Vagina (tissue), 2 donors: ENCODE data around the gene ZFHX3. TPM values are rescaled to one million over a fixed set of nuclear protein-coding genes. Genes with fewer than 3 reads are reported as not detected.

Experiments used
- DNase-seq, 2 donors: peaks; one replicate each; pipeline ENCODE4 v3.0.0-alpha.2; 2017; ENCODE audit errors: extremely low spot score in 2 of 2
- H3K27ac ChIP-seq: fragments of 200-600 bp; sonication (generic); one replicate; pipeline ENCODE4 v1.5.1; 2019
- H3K27me3 ChIP-seq: fragments of 200-600 bp; sonication (generic); one replicate; pipeline ENCODE4 v1.5.1; 2019
- H3K36me3 ChIP-seq, 2 donors: fragments of 200-600 bp; sonication (generic); one replicate each; pipeline ENCODE4 v1.5.1; 2017 to 2019
- H3K4me1 ChIP-seq: fragments of 200-600 bp; sonication (generic); one replicate; pipeline ENCODE4 v1.5.1; 2019
- H3K4me3 ChIP-seq, 2 donors: fragments of 200-600 bp; sonication (generic); 1 replicate in 1 of 2; 2 replicates in 1 of 2; pipeline ENCODE4 v1.5.1; 2016 to 2019
- H3K9me3 ChIP-seq: fragments of 200-600 bp; sonication (generic); one replicate; pipeline ENCODE4 v1.5.1; 2019
- POLR2A ChIP-seq, 2 donors: fragments of 450-650 bp; IDR thresholded peaks; one replicate each; pipeline ENCODE4 v1.6.1; 2017; ENCODE audit warnings: antibody characterized with exemption in 2 of 2, mild to moderate bottlenecking in 2 of 2, moderate library complexity in 2 of 2
- POLR2AphosphoS5 ChIP-seq, 2 donors: sonication (generic); formaldehyde crosslinking; IDR thresholded peaks; one replicate each; pipeline ENCODE4 v1.9.0; 2017; ENCODE audit warnings: antibody characterized with exemption in 2 of 2, mild to moderate bottlenecking in 2 of 2, low read depth in 1 of 2; ENCODE audit not compliant: insufficient read depth in 1 of 2
- intact Hi-C: fragments of 100-400 bp; cut with DNase I; formaldehyde crosslinking; loops from one replicate; pipeline ENCODE4 v1.15.1; 2023
- small RNA-seq: library from RNA; depleted of rRNA; stranded (forward); fragments of <200 nt; gene quantifications from one replicate; pipeline ENCODE3, GENCODE V24; 2016
- total RNA-seq: library from RNA; depleted of rRNA; stranded (reverse); fragments of >200 nt; gene quantifications from one replicate; pipeline ENCODE4 v1.2.3, GENCODE V29; 2016
- TF ChIP-seq, protein P1 (sequence below), 3 experiments: fragments of 450-650 bp in 2 of 3; fragments of 200-600 bp in 1 of 3; sonication (generic) in 1 of 3; IDR thresholded peaks; one replicate each; pipeline ENCODE4 v1.5.1; 2017 to 2019; ENCODE audit warnings: antibody characterized with exemption in 3 of 3, mild to moderate bottlenecking in 2 of 3, moderate library complexity in 2 of 3

Gene ZFHX3
- total RNA-seq, 1 donor from 2014 or later, result 28.0 TPM

GRCh38 chr16:72739577-72739976 is 308.4 kb downstream of the ZFHX3 start:
- H3K9me3 ChIP-seq, result no peaks in the 10 kb centered on the region
- H3K4me3 ChIP-seq, result no peak overlapping the region
- no peaks in the 10 kb centered on the region for H3K4me1 ChIP-seq
- no peaks in the 10 kb centered on the region for H3K36me3 ChIP-seq
- intact Hi-C loops, result no loop called here
- TF ChIP-seq POLR2AphosphoS5 (IDR thresholded peaks at IDR 0.05; ENCODE audit: insufficient read depth in 1 of 2, low read depth in 1 of 2), result no peak
- TF ChIP-seq, protein P1, sequence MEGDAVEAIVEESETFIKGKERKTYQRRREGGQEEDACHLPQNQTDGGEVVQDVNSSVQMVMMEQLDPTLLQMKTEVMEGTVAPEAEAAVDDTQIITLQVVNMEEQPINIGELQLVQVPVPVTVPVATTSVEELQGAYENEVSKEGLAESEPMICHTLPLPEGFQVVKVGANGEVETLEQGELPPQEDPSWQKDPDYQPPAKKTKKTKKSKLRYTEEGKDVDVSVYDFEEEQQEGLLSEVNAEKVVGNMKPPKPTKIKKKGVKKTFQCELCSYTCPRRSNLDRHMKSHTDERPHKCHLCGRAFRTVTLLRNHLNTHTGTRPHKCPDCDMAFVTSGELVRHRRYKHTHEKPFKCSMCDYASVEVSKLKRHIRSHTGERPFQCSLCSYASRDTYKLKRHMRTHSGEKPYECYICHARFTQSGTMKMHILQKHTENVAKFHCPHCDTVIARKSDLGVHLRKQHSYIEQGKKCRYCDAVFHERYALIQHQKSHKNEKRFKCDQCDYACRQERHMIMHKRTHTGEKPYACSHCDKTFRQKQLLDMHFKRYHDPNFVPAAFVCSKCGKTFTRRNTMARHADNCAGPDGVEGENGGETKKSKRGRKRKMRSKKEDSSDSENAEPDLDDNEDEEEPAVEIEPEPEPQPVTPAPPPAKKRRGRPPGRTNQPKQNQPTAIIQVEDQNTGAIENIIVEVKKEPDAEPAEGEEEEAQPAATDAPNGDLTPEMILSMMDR (IDR thresholded peaks at IDR 0.05), result no peak
- no peak for TF ChIP-seq POLR2A (IDR thresholded peaks at IDR 0.05)
- no peaks in the 10 kb centered on the region for H3K27me3 ChIP-seq
- DNase-seq, result no peak
- H3K27ac ChIP-seq, result no peak overlapping the region

GRCh38 chr16:72736074-72736473 is 311.9 kb downstream of the ZFHX3 start:
- H3K27ac ChIP-seq, result no peak overlapping the region
- no peaks in the 10 kb centered on the region for H3K9me3 ChIP-seq
- no peaks in the 10 kb centered on the region for H3K4me1 ChIP-seq
- TF ChIP-seq, protein P1 (IDR thresholded peaks at IDR 0.05), result no peak
- TF ChIP-seq POLR2A (IDR thresholded peaks at IDR 0.05) (no peak), POLR2AphosphoS5 (IDR thresholded peaks at IDR 0.05; ENCODE audit: insufficient read depth in 1 of 2, low read depth in 1 of 2) (no peak)
- no peaks in the 10 kb centered on the region for H3K36me3 ChIP-seq
- no peak for DNase-seq
- intact Hi-C loops, result no loop called here
- no peaks in the 10 kb centered on the region for H3K27me3 ChIP-seq
- no peak overlapping the region for H3K4me3 ChIP-seq

Small RNA genes lying within 50 kb of the gene (small RNA-seq; reads per million reads assigned to genes)
- gene AC002044.1 (not detected), gene RNU7-71P (not detected)
